Mucosa of descending colon (tissue), 3 donors: Measurements from ENCODE around the gene C10orf90. TPM values are rescaled to one million over a fixed set of nuclear protein-coding genes. Genes with fewer than 3 reads are reported as not detected.

ENCODE experiments used
- ATAC-seq: fragments of 200-7000 bp; cut with Tn5 transposase; one replicate; pipeline ENCODE4 v1.9.1; 2020; ENCODE audit warnings: mild to moderate bottlenecking, moderate library complexity
- DNase-seq, 3 donors: peaks; one replicate each; pipeline ENCODE4 v3.0.0-alpha.2; 2020
- H3K36me3 ChIP-seq: fragments of 200-600 bp; one replicate; pipeline ENCODE4 v1.8.0; 2021; ENCODE audit warnings: low read depth, mild to moderate bottlenecking
- H3K4me1 ChIP-seq: fragments of 200-600 bp; one replicate; pipeline ENCODE4 v1.8.0; 2021; ENCODE audit warnings: low read depth, mild to moderate bottlenecking
- H3K4me3 ChIP-seq: fragments of 200-600 bp; one replicate; pipeline ENCODE4 v1.8.0; 2021; ENCODE audit warnings: mild to moderate bottlenecking
- H3K9me3 ChIP-seq: fragments of 200-600 bp; one replicate; pipeline ENCODE4 v1.8.0; 2021; ENCODE audit warnings: mild to moderate bottlenecking
- intact Hi-C, 2 donors: fragments of 100-400 bp; cut with DNase I in 1 of 2; cut with micrococcal nuclease in 1 of 2; formaldehyde crosslinking; loops; one replicate each; pipeline versions ENCODE4 v1.11.0 to v1.11.1; 2022; cut with DNase I, micrococcal nuclease
- total RNA-seq, 3 donors: library from RNA; stranded (reverse); fragmentation: NEBNext Ultra II Directional in 2 of 3; extraction: Animal tissue kit (Norgen Biotek cat#: 25700) in 2 of 3; gene quantifications; one replicate each; pipeline versions ENCODE4 v1.2.1 to v1.2.4, GENCODE V29; 2021 to 2023
- TF ChIP-seq, protein P1 (sequence below): fragments of 200-600 bp; IDR thresholded peaks from one replicate; pipeline ENCODE4 v1.8.0; 2022; ENCODE audit warnings: antibody characterized with exemption, mild to moderate bottlenecking
- donor health status: DM: no; HTN: no; CAD: no; lungs with moderate emphysema.
- donor health status: DM: no; HTN: no; CAD: no.
- donor health status: DM: no; HTN: yes; CAD: no.

Gene C10orf90
- total RNA-seq, 3 donors from 2014 or later: 1.1 TPM; not detected in 2

DNA sequence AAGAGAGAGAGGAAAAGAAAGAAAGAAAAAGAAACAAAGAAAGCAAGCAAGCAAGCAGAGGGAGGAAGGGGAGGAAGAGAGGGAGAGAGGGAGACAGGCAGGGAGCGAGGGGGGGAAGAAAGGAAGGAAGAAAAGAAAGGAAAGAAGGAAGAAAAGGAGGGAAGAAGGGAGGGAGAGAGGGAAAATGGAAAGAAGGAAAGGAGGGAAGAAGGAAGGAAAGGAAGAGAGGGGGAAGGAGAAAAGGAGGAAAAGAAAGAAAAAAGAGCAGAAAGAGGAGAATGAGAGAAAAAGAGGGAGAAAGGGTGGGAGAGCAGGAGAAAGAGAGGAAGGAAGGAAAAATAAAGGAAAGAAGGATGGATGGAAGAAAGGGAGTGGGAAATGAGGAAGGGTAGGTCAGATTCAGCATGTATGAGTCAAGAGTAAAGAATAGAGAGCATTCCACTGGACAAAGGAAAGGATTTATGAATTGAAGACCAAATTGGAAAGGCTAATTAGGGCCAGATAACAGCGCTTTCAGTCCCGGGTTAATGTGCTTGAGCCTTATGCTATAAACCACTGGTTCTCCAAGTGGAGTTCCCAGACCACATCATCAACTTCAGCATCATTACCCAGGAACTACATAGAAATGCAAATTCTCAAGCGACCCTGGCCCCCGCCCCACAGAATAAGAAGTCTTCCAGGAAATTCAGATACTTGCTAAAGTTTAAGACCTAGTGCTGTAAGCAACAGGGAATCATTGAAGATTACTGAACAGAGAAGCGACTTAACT is 85.1 kb downstream of the C10orf90 start:
- Histone ChIP-seq H3K36me3 (no peaks in the 10 kb centered on the region), H3K4me3 (no peak overlapping the region), H3K4me1 (no peaks in the 10 kb centered on the region), H3K9me3 (no peaks in the 10 kb centered on the region)
- TF ChIP-seq, protein P1, sequence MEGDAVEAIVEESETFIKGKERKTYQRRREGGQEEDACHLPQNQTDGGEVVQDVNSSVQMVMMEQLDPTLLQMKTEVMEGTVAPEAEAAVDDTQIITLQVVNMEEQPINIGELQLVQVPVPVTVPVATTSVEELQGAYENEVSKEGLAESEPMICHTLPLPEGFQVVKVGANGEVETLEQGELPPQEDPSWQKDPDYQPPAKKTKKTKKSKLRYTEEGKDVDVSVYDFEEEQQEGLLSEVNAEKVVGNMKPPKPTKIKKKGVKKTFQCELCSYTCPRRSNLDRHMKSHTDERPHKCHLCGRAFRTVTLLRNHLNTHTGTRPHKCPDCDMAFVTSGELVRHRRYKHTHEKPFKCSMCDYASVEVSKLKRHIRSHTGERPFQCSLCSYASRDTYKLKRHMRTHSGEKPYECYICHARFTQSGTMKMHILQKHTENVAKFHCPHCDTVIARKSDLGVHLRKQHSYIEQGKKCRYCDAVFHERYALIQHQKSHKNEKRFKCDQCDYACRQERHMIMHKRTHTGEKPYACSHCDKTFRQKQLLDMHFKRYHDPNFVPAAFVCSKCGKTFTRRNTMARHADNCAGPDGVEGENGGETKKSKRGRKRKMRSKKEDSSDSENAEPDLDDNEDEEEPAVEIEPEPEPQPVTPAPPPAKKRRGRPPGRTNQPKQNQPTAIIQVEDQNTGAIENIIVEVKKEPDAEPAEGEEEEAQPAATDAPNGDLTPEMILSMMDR: no peak
- DNase-seq (no peak), ATAC-seq (no peak)
- intact Hi-C loops: no loop called here

DNA sequence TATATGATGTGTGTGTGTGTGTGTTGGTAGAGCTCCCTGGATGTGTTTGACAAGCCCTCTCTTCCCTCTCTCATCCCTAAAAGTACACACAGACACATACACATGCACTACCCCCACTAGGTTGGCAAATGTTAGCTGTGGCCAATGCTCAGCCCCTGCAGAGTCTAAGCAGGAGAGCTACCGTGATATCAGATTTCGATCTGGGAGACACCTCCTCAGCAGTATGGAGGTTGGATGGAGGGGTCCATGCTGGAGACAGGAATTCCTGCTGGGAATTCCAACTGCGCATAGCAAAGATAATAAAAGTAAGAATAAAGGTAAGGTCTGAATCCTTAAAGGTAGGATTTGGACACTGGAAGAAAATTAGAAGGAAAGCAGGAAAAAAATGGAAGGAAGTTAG is 85.7 kb downstream of the C10orf90 start:
- no peak for DNase-seq
- intact Hi-C loops: no loop called here
- Histone ChIP-seq H3K36me3 (no peaks in the 10 kb centered on the region), H3K9me3 (no peaks in the 10 kb centered on the region), H3K4me3 (no peak overlapping the region), H3K4me1 (no peaks in the 10 kb centered on the region)
- ATAC-seq: no peak
- TF ChIP-seq, protein P1: no peak

DNA sequence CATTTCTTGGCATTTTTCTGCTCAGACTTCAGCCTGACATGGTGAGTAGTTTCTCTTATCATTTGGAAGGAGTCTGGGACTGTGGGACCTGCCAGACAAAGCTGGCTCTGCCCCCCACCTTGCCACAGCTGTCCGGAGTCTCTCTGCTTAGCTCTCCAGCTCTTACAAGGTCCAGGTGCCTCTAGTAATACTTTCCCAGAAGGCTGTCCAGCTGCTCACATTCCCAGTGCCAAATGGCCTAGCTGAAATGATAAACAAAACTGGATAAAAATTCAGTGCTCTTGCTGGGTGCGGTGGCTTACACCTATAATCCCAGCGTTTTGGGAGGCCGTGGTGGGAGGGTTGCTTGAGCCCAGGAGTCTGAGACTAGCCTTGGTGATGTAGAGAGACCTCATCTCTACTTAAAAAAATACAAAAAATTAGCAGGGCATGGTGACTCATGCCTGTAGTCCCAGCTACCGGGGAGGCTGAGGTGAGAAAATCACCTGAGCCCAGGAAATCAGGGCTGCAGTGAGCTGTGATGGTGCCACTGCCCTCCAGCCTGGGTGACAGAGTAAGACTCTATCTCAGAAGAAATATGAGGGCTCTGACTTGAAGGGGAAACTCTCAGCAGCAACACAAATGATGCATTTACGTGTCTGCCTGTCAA is 86.8 kb downstream of the C10orf90 start:
- intact Hi-C loops: no loop called here
- TF ChIP-seq, protein P1: no peak
- Histone ChIP-seq H3K4me1 (no peaks in the 10 kb centered on the region), H3K4me3 (no peak overlapping the region), H3K9me3 (no peaks in the 10 kb centered on the region), H3K36me3 (no peaks in the 10 kb centered on the region)
- ATAC-seq (no peak), DNase-seq (no peak)

DNA sequence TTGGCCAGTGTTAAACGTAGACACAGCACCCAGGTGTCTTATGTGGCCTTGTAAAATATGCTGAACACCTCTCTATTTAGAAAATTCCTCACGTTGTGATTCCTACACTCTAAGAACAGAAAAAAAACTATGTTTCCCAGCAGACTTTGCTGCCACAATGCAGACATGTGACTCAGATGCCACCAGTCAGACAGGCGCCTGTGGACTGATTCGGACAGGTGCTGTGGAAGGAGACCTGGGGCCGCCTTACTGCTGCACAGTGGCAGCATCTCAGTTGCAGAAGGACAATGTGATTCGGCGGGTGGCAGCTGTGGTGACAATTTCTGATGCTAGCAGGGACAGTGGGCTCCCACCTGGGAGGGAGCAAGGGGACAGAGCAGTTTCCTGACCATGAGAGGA is 88.8 kb downstream of the C10orf90 start:
- intact Hi-C loops: no loop called here
- H3K9me3 ChIP-seq: no peaks in the 10 kb centered on the region

DNA sequence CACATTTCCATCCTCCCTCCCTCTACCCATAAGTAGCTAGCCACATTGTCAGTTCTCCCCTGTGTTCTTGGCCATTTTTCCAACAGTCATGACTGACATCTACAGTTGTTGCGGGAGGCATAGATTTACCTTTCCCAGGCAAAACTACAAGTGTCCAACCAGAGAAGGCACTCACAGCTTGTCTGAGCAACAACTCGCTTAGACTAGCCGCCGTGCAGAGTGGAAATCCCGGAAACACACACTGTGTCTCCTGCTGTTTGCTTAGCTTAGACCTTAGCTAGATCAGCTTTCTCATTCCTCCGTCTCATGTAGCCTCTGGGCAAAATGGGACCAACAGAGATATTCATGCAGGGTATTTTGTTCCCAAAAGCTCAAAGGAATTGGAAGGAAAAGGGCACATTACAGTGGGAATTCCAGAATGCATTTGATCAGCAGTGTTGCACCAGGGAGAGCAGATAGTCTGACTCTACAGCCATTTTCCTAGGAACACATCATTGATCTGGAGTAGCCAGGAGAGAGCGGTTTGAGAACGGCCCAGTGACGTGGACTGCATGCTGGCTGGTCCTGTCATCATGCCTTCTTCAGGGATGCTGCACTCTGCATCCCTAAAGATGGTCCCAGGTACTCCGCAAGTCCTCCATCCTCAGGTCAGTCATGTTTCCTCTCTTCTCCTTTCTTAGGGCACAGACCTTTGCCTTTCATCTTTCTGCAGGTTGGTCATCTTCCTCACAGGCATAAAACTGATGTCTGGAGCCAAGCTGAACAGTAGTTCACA is 89.4 kb downstream of the C10orf90 start:
- Histone ChIP-seq H3K36me3 (no peaks in the 10 kb centered on the region), H3K9me3 (no peaks in the 10 kb centered on the region), H3K4me3 (no peak overlapping the region), H3K4me1 (no peaks in the 10 kb centered on the region)
- no peak for DNase-seq
- TF ChIP-seq, protein P1: no peak
- intact Hi-C loops: no loop called here
- no peak for ATAC-seq

More for the DNA sequence above, 88.8 kb downstream of the C10orf90 start:
- no peak for ATAC-seq
- TF ChIP-seq, protein P1: no peak
- Histone ChIP-seq H3K36me3 (no peaks in the 10 kb centered on the region), H3K4me1 (no peaks in the 10 kb centered on the region), H3K4me3 (no peak overlapping the region)
- DNase-seq: no peak
